Panc1 (cell line): ENCODE measurements around the gene CADM1.

Source experiments
- POLR2AphosphoS5 ChIP-seq: IDR thresholded peaks from 2 replicates; pipeline ENCODE4 v1.6.1; 2012; ENCODE audit warnings: mild to moderate bottlenecking, low read depth, low read length, moderate library complexity
- SIN3A ChIP-seq: IDR thresholded peaks from 2 replicates; pipeline ENCODE4 v1.6.1; 2012; ENCODE audit warnings: low read depth, mild to moderate bottlenecking, low read length, moderate library complexity, borderline replicate concordance; ENCODE audit not compliant: insufficient read depth
- TCF7L2 ChIP-seq: IDR thresholded peaks from 2 replicates; pipeline ENCODE4 v1.6.1; 2011; ENCODE audit warnings: mild to moderate bottlenecking, low read depth, low read length, inconsistent platforms
- TF ChIP-seq, protein P1 (sequence below): fragments of 450-650 bp; IDR thresholded peaks from 2 replicates; pipeline ENCODE4 v1.5.1; 2017; ENCODE audit warnings: mild to moderate bottlenecking

GRCh38 chr11:115276799-115277198 lies 227.4 kb downstream of the CADM1 start:
- TF ChIP-seq, protein P1, sequence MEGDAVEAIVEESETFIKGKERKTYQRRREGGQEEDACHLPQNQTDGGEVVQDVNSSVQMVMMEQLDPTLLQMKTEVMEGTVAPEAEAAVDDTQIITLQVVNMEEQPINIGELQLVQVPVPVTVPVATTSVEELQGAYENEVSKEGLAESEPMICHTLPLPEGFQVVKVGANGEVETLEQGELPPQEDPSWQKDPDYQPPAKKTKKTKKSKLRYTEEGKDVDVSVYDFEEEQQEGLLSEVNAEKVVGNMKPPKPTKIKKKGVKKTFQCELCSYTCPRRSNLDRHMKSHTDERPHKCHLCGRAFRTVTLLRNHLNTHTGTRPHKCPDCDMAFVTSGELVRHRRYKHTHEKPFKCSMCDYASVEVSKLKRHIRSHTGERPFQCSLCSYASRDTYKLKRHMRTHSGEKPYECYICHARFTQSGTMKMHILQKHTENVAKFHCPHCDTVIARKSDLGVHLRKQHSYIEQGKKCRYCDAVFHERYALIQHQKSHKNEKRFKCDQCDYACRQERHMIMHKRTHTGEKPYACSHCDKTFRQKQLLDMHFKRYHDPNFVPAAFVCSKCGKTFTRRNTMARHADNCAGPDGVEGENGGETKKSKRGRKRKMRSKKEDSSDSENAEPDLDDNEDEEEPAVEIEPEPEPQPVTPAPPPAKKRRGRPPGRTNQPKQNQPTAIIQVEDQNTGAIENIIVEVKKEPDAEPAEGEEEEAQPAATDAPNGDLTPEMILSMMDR = no peak
- TF ChIP-seq POLR2AphosphoS5 (no peak), TCF7L2 (no peak), SIN3A (no peak)
